Vein endothelial cell (primary cell): ENCODE results near the gene KPRP. TPM values are rescaled to one million over a fixed set of nuclear protein-coding genes. Genes with fewer than 3 reads are reported as not detected.

Source experiments
- total RNA-seq: library from RNA; depleted of rRNA; stranded (reverse); fragments of >200 nt; gene quantifications from 2 replicates; pipeline ENCODE4 v1.2.3, GENCODE V29; 2012

The KPRP gene
- not detected in 2 replicates for total RNA-seq

GRCh38 chr1:152757747-152758146, at the start of gene KPRP:
TSS of gene KPRP (plus strand) at chr1:152758025. CDS start at chr1:152759589, 1,564 bp downstream.

GRCh38 chr1:152774875-152775274, 17.1 kb downstream of the KPRP start, which contains the start of gene LCE1F:
TSS of gene LCE1F (plus strand) at chr1:152775140. CDS start at chr1:152776372, 1,232 bp downstream.

DNA sequence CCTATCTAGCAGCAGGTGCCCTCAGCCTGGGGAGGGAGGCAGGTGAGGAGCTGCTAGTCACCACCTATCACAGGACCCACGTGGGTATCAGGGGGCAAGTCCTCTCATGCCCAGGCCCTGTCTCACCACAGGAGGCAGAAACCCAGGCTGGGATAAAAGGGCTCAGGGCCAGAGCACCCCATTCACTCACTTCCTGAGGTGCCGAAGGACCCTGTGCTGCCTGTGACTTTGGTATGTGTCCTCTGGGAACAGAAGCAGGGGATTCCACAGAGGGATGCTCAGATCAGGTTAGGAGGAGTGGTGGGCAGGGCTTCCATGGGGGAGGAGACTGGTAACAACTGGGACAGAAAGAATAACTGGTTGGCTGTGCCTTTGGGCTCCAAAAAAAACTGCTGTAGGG, 28.3 kb downstream of the KPRP start, which contains the start of gene LCE1E:
TSS of gene LCE1E (plus strand) at position 181 of the 400 bp plus-strand sequence. CDS start 1,043 bp downstream, outside the sequence.

GRCh38 chr1:152796421-152796820, 38.6 kb downstream of the KPRP start, which contains the start of gene LCE1D:
TSS of gene LCE1D (plus strand) at chr1:152796721. CDS start at chr1:152797795, 1,074 bp downstream.

GRCh38 chr1:152806576-152806975, 48.8 kb downstream of the KPRP start, which contains the start of gene LCE1C:
TSS of gene LCE1C (minus strand) at chr1:152806651. CDS start at chr1:152805478, 1,173 bp downstream.

Other genes starting within 250 kb of the KPRP start
- not detected in 2 replicates for gene LCE5A, start 247.2 kb upstream of the KPRP start, total RNA-seq
- not detected in 2 replicates for gene CRCT1, start 243.5 kb upstream of the KPRP start, total RNA-seq
- gene LCE3E, start 191.2 kb upstream of the KPRP start, total RNA-seq: not detected in 2 replicates
- gene LCE3D, start 177.5 kb upstream of the KPRP start, total RNA-seq: not detected in 2 replicates
- not detected in 2 replicates for gene LCE3C, start 157.8 kb upstream of the KPRP start, total RNA-seq
- not detected in 2 replicates for gene LCE3B, start 144.2 kb upstream of the KPRP start, total RNA-seq
- gene LCE3A, start 134.9 kb upstream of the KPRP start, total RNA-seq: not detected in 2 replicates
- not detected in 2 replicates for gene LCE2D, start 94.6 kb upstream of the KPRP start, total RNA-seq
- gene LCE2C, start 82.7 kb upstream of the KPRP start, total RNA-seq: not detected in 2 replicates
- gene LCE2B, start 71.9 kb upstream of the KPRP start, total RNA-seq: not detected in 2 replicates
- gene LCE2A, start 59.7 kb upstream of the KPRP start, total RNA-seq: not detected in 2 replicates
- gene LCE4A, start 49.9 kb upstream of the KPRP start, total RNA-seq: not detected in 2 replicates
- gene LCE1F, start 17.1 kb downstream of the KPRP start, total RNA-seq: not detected in 2 replicates
- not detected in 2 replicates for gene LCE1E, start 28.2 kb downstream of the KPRP start, total RNA-seq
- gene LCE1D, start 38.7 kb downstream of the KPRP start, total RNA-seq: not detected in 2 replicates
- gene LCE1C, start 48.6 kb downstream of the KPRP start, total RNA-seq: not detected in 2 replicates
- gene LCE1B, start 53.9 kb downstream of the KPRP start, total RNA-seq: not detected in 2 replicates
- gene LCE1A, start 69.4 kb downstream of the KPRP start, total RNA-seq: not detected in 2 replicates
- gene LCE6A, start 84.8 kb downstream of the KPRP start, total RNA-seq: not detected in 2 replicates
- not detected in 2 replicates for gene LCE7A, start 102.0 kb downstream of the KPRP start, total RNA-seq
- gene SMCP, start 120.3 kb downstream of the KPRP start, total RNA-seq: not detected in 2 replicates
- gene IVL, start 150.5 kb downstream of the KPRP start, total RNA-seq: not detected in 2 replicates
- gene SPRR5, start 189.2 kb downstream of the KPRP start, total RNA-seq: not detected in 2 replicates
- gene SPRR4, start 212.6 kb downstream of the KPRP start, total RNA-seq: not detected in 2 replicates
- not detected in 2 replicates for gene SPRR1A, start 226.1 kb downstream of the KPRP start, total RNA-seq
- gene SPRR3, start 243.7 kb downstream of the KPRP start, total RNA-seq: not detected in 2 replicates